WERI-Rb-1 (cell line): ENCODE data around the gene SPEF1.

Source experiments
- DNase-seq: peaks from one replicate; pipeline ENCODE4 v3.0.0-alpha.2; 2020
- H3K27ac ChIP-seq: fragments of 250-450 bp; sonication (Bioruptor Pico); 2 replicates; pipeline ENCODE4 v1.5.1; 2020; ENCODE audit warnings: mild to moderate bottlenecking, moderate library complexity
- H3K27me3 ChIP-seq: fragments of 250-450 bp; sonication (Bioruptor Pico); 2 replicates; pipeline ENCODE4 v1.5.1; 2021; ENCODE audit warnings: mild to moderate bottlenecking, low read depth, moderate library complexity; ENCODE audit not compliant: insufficient read depth, severe bottlenecking
- H3K36me3 ChIP-seq: fragments of 250-450 bp; sonication (Bioruptor Pico); 2 replicates; pipeline ENCODE4 v1.5.1; 2020; ENCODE audit warnings: mild to moderate bottlenecking, moderate library complexity
- H3K4me3 ChIP-seq: 2 replicates; pipeline ENCODE4 v1.5.1; 2011; ENCODE audit warnings: low read depth, mild to moderate bottlenecking, control low read depth, low read length
- H3K9me3 ChIP-seq: fragments of 250-450 bp; sonication (Bioruptor Pico); 2 replicates; pipeline ENCODE4 v1.5.1; 2021; ENCODE audit warnings: mild to moderate bottlenecking, moderate library complexity; ENCODE audit not compliant: severe bottlenecking
- CTCF ChIP-seq: IDR thresholded peaks from 2 replicates; pipeline ENCODE4 v1.5.1; 2011; ENCODE audit warnings: low read depth, mild to moderate bottlenecking, control low read depth, inconsistent platforms, low read length

The SPEF1 gene

GRCh38 chr20:3787324-3788014, 6.2 kb upstream of the SPEF1 start:
- Histone ChIP-seq H3K27ac (peak overlapping the region; percentile 9), H3K27me3 (no peaks in the 10 kb centered on the region), H3K36me3 (peaks cover 14% of the 10 kb centered on the region), H3K4me3 (peak overlapping the region; percentile 67), H3K9me3 (no peaks in the 10 kb centered on the region)
- TF ChIP-seq CTCF, result no peak
- DNase-seq, result no peak

DNA sequence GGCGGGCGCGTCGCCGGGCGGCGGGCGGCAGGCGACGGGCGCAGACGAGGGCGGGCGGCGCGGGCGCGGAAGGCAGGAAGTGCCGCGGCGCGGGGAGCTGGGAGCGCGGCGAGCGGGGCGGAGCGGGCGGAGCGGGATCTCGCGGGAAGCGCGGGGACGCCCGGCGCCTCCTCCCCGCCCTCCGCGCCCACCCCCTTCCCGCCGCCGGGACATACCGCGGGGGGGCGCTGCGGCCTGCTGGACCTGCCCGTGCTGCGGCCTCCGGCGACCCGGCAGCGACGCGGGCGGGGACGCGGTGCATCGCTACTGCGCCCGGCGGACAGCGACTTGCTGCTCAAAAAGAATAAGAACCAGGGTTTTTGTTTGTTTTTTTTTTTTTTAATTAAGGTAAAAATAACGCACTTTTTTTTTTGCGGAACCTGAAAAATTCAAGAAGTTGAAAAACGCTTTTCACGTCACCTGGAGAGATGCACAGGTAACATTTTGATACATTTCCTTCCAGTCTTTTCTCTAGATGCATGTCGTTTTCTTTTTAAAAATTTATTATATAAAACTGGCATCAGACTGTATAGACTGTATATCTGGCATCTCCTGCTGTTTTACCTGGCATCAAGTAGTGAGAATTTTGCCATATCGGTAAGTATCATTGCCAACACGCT, 5.5 kb upstream of the SPEF1 start, which contains the start of gene CENPB:
Gene CENPB (minus strand): TSS at position 76 of the 659 bp plus-strand sequence. CDS start 257 bp downstream, outside the sequence.
- Histone ChIP-seq H3K27ac (peak within 1 kb of the TSS; percentile 78), H3K27me3 (no peaks in the 10 kb centered on the region)
- peak; percentile 83 for DNase-seq

GRCh38 chr20:3786126-3786484, 4.9 kb upstream of the SPEF1 start:
- TF ChIP-seq CTCF, result no peak
- peak overlapping the region; percentile 78 for H3K27ac ChIP-seq
- peaks cover 14% of the 10 kb centered on the region for H3K36me3 ChIP-seq
- H3K4me3 ChIP-seq, result peak overlapping the region; percentile 52
- H3K27me3 ChIP-seq, result no peaks in the 10 kb centered on the region
- no peaks in the 10 kb centered on the region for H3K9me3 ChIP-seq
- peak; percentile 54 for DNase-seq

More for the DNA sequence above, 5.5 kb upstream of the SPEF1 start, which contains the start of gene CENPB:
- Histone ChIP-seq H3K36me3 (peaks cover 14% of the 10 kb centered on the region), H3K9me3 (no peaks in the 10 kb centered on the region), H3K4me3 (peak within 1 kb of the TSS; percentile 67)
- TF ChIP-seq CTCF, result peak; percentile 68

DNA sequence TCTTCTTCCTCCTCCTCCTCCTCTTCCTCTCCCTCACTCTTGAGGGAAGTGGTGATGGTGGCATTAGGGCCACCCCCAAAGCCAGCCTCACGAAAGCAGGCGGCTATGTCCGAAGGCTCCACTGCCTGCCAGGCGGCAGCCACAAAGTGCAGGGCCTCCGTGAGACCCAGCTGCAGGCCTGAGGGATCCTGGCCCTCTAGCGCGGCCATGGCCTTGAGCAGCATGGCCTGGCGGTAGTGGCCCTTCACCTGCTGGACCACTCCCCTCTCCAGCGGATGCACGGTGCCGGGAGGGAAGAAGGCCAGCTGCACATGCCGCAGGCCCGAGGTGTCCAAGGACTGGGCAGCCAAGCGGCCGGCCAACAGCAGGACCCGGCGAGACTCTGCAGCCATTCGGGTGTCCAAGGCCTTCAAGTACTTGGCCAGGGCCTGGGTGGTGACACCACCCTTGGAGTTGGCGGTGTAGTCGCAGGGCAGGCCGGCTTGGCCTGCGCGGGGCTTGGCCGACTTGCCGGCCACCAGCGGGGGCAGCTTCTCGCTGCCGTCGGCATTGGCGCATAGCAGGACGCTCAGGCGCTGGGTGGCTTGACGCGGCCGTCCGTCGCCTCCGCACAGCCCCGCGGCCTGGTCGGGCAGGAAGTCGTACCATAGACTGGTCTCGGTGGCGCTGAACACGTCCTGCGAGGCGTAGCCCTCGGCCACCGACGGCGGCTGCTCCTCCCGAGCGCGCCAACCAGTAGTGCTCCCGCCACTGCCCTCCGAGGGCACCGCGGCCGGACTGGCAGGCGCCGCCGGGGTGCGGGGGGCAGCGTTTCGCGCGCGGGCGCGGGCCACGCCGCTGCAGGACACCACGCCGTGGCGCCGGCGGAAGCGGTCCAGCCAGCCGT, 4.2 kb upstream of the SPEF1 start:
- Histone ChIP-seq H3K27ac (peak overlapping the region; percentile 78), H3K27me3 (no peaks in the 10 kb centered on the region), H3K9me3 (no peaks in the 10 kb centered on the region), H3K4me3 (peak overlapping the region; percentile 52), H3K36me3 (peaks cover 14% of the 10 kb centered on the region)
- DNase-seq, result no peak
- no peak for TF ChIP-seq CTCF

DNA sequence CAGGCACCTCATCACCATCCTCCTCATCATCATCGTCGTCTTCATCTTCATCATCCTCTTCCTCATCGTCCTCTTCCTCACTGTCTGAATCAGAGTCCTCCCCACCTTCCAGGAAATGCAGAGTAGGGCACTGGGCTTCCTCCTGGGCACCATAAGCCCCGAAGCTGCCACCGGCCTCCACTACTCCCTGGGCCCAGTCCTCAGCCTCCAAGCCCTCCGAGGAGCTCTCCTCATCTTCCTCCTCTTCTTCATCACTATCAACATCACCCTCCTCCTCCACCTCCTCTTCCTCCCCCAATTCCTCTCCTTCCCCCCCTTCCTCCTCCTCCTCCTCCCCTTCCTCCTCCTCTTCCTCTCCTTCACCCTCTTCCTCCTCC, 3.6 kb upstream of the SPEF1 start:
- Histone ChIP-seq H3K27me3 (no peaks in the 10 kb centered on the region), H3K4me3 (no peak overlapping the region), H3K36me3 (peaks cover 14% of the 10 kb centered on the region), H3K9me3 (no peaks in the 10 kb centered on the region), H3K27ac (no peak overlapping the region)
- no peak for TF ChIP-seq CTCF
- no peak for DNase-seq
